ENCODE data around the gene HMG20B. TPM values are rescaled to one million over a fixed set of nuclear protein-coding genes. Genes with fewer than 3 reads are reported as not detected.

Gene HMG20B
- total and polyA plus RNA-seq, 3 experiments from 2014 or later, result 44.0 to 54.2 (median 50.6) TPM

DNA sequence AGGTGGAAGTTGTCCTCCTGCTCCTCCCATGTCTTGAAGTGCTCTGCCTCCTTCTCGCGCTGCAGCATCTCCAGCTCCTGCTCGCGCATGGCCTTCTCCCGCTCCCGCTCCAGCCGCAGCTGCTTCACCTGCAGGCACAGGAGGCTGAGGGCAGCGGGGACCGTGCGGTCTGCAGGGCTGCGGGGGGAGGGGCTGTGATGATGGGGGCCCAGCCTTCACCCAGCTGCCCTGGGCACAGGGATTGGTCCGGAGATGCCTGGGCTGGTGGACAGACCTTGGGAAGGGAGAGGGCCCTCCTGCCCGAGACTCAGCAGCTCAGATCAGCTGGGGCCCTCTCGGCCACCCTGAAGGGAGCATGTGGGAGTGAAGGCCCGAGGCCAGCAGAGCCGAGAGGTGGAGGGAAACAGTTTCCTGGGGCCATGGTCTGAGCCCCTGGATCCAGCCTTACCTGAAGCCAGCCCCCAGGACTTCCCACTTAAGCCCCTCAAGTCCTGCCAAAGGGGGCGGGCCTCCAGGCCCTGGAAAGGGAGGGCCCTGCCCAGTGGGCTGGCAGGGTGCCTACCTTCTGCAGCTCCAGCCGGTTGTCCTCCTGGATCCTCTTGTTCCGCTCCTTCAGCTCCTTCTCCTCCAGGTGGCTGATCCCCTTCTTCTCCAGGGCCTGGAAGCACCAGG is 47.5 kb downstream of the HMG20B start:
- DNase-seq, result no peak
- no peak overlapping the region for H3K4me3 Mint-ChIP-seq
- peaks cover 11% of the 10 kb centered on the region for H3K4me1 ChIP-seq (ENCODE audit: insufficient read depth, low read length)
- ChIA-PET POLR2A (no interaction called here), CTCF (no interaction called here)
- no peaks in the 10 kb centered on the region for H3K9me3 ChIP-seq (ENCODE audit: low read length)
- no peak overlapping the region for H3K27ac Mint-ChIP-seq
- no peaks in the 10 kb centered on the region for H3K27me3 Mint-ChIP-seq
- H3K27me3 ChIP-seq (ENCODE audit: insufficient read depth, low read length, poor library complexity, severe bottlenecking), result no peaks in the 10 kb centered on the region
- H3K4me3 ChIP-seq (ENCODE audit: low read length), result no peak overlapping the region
- no peaks in the 10 kb centered on the region for H3K9me3 Mint-ChIP-seq
- peaks cover 0 to 55% (median 4%) of the 10 kb centered on the region in 3 donors for H3K36me3 Mint-ChIP-seq
- no peaks in the 10 kb centered on the region for H3K36me3 ChIP-seq (ENCODE audit: insufficient read depth, low read length)
- no peak overlapping the region for H3K27ac ChIP-seq (ENCODE audit: low read depth, low read length)
- H3K4me1 Mint-ChIP-seq, result peaks cover 18 to 19% (median 18%) of the 10 kb centered on the region in 3 donors

GRCh38 chr19:3620817-3621547 is 48.2 kb downstream of the HMG20B start:
- CTCF ChIA-PET, result no interaction called here
- H3K4me3 Mint-ChIP-seq, result no peak overlapping the region
- Histone ChIP-seq H3K27me3 (ENCODE audit: insufficient read depth, low read length, poor library complexity, severe bottlenecking) (no peaks in the 10 kb centered on the region), H3K27ac (ENCODE audit: low read depth, low read length) (no peak overlapping the region), H3K9me3 (ENCODE audit: low read length) (no peaks in the 10 kb centered on the region), H3K4me1 (ENCODE audit: insufficient read depth, low read length) (peaks cover 18% of the 10 kb centered on the region), H3K4me3 (ENCODE audit: low read length) (no peak overlapping the region), H3K36me3 (ENCODE audit: insufficient read depth, low read length) (no peaks in the 10 kb centered on the region)
- POLR2A ChIA-PET, result no interaction called here
- H3K27ac Mint-ChIP-seq, result no peak overlapping the region
- no peaks in the 10 kb centered on the region for H3K27me3 Mint-ChIP-seq
- peaks cover 0 to 51% (median 4%) of the 10 kb centered on the region in 3 donors for H3K36me3 Mint-ChIP-seq
- no peaks in the 10 kb centered on the region for H3K9me3 Mint-ChIP-seq
- peaks cover 22 to 25% (median 23%) of the 10 kb centered on the region in 3 donors for H3K4me1 Mint-ChIP-seq
- DNase-seq, result no peak

- Histone ChIP-seq H3K27me3 (ENCODE audit: insufficient read depth, low read length, poor library complexity, severe bottlenecking) (no peaks in the 10 kb centered on the region), H3K4me3 (ENCODE audit: low read length) (no peak overlapping the region), H3K36me3 (ENCODE audit: insufficient read depth, low read length) (no peaks in the 10 kb centered on the region), H3K9me3 (ENCODE audit: low read length) (no peaks in the 10 kb centered on the region), H3K4me1 (ENCODE audit: insufficient read depth, low read length) (peaks cover 19% of the 10 kb centered on the region), H3K27ac (ENCODE audit: low read depth, low read length) (no peak overlapping the region)
- H3K4me3 Mint-ChIP-seq, result no peak overlapping the region
- peaks cover 0 to 53% (median 4%) of the 10 kb centered on the region in 3 donors for H3K36me3 Mint-ChIP-seq
- ChIA-PET CTCF (interaction anchor here (0.6 kb wide), 1 partner anchor 12 kb away, joined by 3 read pairs; no protein-coding TSS in a partner anchor), POLR2A (no interaction called here)
- DNase-seq, result no peak
- no peak overlapping the region for H3K27ac Mint-ChIP-seq
- H3K27me3 Mint-ChIP-seq, result no peaks in the 10 kb centered on the region
- H3K9me3 Mint-ChIP-seq, result no peaks in the 10 kb centered on the region
- peaks cover 26 to 31% (median 30%) of the 10 kb centered on the region in 3 donors for H3K4me1 Mint-ChIP-seq
These were observed 48.9 kb downstream of the HMG20B start for GRCh38 chr19:3621689-3622088.

DNA sequence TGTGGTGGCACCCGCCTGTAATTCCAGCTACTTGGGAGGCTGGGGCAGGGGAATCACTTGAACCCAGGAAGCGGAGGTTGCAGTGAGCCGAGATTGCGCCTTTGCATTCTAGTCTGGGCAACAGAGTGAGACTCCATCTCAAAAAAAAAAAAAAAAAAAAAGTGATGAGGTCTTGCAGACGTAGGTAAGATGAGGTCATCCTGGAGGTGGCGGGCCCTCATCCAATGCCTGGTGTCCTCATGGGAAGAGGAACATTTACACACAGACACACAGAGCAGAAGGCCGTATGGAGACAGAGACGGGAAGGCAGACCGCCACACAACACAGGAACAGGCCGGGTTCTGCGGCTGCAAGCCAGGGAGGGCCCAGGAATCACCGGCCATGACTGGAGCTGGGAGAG is 49.5 kb downstream of the HMG20B start:
- Mint-ChIP-seq H3K9me3 (no peaks in the 10 kb centered on the region), H3K4me3 (peak overlapping the region in 3 of 7 donors; percentile 19 to 77 (median 29)), H3K27me3 (no peaks in the 10 kb centered on the region), H3K36me3 (peaks cover 0 to 52% (median 4%) of the 10 kb centered on the region in 3 donors), H3K4me1 (peaks cover 29 to 36% (median 35%) of the 10 kb centered on the region in 3 donors), H3K27ac (peak overlapping the region in 1 of 8 donors; percentile 42)
- H3K4me3 ChIP-seq (ENCODE audit: low read length), result no peak overlapping the region
- ChIA-PET POLR2A (no interaction called here), CTCF (interaction anchor here (0.6 to 0.9 kb wide), 2 partner anchors 11 to 101 kb away, joined by 3 read pairs; no protein-coding TSS in a partner anchor)
- H3K27ac ChIP-seq (ENCODE audit: low read depth, low read length), result no peak overlapping the region
- no peaks in the 10 kb centered on the region for H3K36me3 ChIP-seq (ENCODE audit: insufficient read depth, low read length)
- H3K4me1 ChIP-seq (ENCODE audit: insufficient read depth, low read length), result peaks cover 21% of the 10 kb centered on the region
- no peaks in the 10 kb centered on the region for H3K9me3 ChIP-seq (ENCODE audit: low read length)
- H3K27me3 ChIP-seq (ENCODE audit: insufficient read depth, low read length, poor library complexity, severe bottlenecking), result no peaks in the 10 kb centered on the region
- DNase-seq, result no peak

GRCh38 chr19:3623716-3624115 is 51.0 kb downstream of the HMG20B start:
- POLR2A ChIA-PET, result interaction anchor here (0.6 kb wide), 1 partner anchor 35 kb away, joined by 3 read pairs; no protein-coding TSS in a partner anchor

DNA sequence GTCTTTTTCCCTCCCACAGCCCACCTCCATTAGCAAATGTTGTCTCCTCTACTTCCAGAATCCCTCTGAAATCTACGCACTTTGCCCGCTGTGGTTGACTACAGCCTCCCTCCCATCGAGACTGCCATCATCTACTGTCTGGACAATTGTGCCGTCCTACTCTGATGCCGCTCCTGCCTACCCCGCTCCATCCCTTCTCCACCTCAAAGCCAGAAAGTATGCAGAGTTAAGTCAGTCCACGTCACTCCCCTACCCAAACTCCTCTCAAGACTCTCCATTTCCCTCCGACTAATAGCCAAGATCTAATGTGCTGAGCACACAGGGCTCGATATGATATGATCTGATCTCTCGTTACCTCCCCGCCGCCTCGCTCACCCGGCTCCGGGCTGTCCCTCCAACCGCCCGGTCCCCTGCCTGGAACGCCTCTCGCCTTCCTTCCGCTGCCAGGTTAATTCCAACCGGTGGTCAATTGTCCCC is 53.3 kb downstream of the HMG20B start:
- Mint-ChIP-seq H3K36me3 (peaks cover 0 to 42% (median 4%) of the 10 kb centered on the region in 3 donors), H3K4me1 (peaks cover 26 to 36% (median 36%) of the 10 kb centered on the region in 3 donors), H3K27ac (peak overlapping the region; percentile 49 to 99 (median 89)), H3K27me3 (no peaks in the 10 kb centered on the region), H3K4me3 (peak overlapping the region; percentile 78 to 99 (median 96)), H3K9me3 (no peaks in the 10 kb centered on the region)
- POLR2A ChIA-PET, result no interaction called here
- peak overlapping the region; percentile 87 for H3K4me3 ChIP-seq (ENCODE audit: low read length)
- no peaks in the 10 kb centered on the region for H3K27me3 ChIP-seq (ENCODE audit: insufficient read depth, low read length, poor library complexity, severe bottlenecking)
- peak overlapping the region; percentile 77 for H3K27ac ChIP-seq (ENCODE audit: low read depth, low read length)
- CTCF ChIA-PET, result no interaction called here
- H3K4me1 ChIP-seq (ENCODE audit: insufficient read depth, low read length), result peaks cover 20% of the 10 kb centered on the region
- H3K36me3 ChIP-seq (ENCODE audit: insufficient read depth, low read length), result no peaks in the 10 kb centered on the region
- no peak for DNase-seq
- H3K9me3 ChIP-seq (ENCODE audit: low read length), result no peaks in the 10 kb centered on the region

More at GRCh38 chr19:3623716-3624115, 51.0 kb downstream of the HMG20B start:
- Histone ChIP-seq H3K9me3 (ENCODE audit: low read length) (no peaks in the 10 kb centered on the region), H3K27ac (ENCODE audit: low read depth, low read length) (no peak overlapping the region), H3K36me3 (ENCODE audit: insufficient read depth, low read length) (no peaks in the 10 kb centered on the region), H3K27me3 (ENCODE audit: insufficient read depth, low read length, poor library complexity, severe bottlenecking) (no peaks in the 10 kb centered on the region), H3K4me3 (ENCODE audit: low read length) (no peak overlapping the region), H3K4me1 (ENCODE audit: insufficient read depth, low read length) (peaks cover 20% of the 10 kb centered on the region)
- H3K27me3 Mint-ChIP-seq, result no peaks in the 10 kb centered on the region
- no peak for DNase-seq
- peaks cover 26 to 36% (median 36%) of the 10 kb centered on the region in 3 donors for H3K4me1 Mint-ChIP-seq
- no peaks in the 10 kb centered on the region for H3K9me3 Mint-ChIP-seq
- CTCF ChIA-PET, result no interaction called here
- H3K27ac Mint-ChIP-seq, result peak overlapping the region in 2 of 8 donors; percentile 42 to 79
- peak overlapping the region in 5 of 7 donors; percentile 73 to 97 (median 89) for H3K4me3 Mint-ChIP-seq
- H3K36me3 Mint-ChIP-seq, result peaks cover 0 to 47% (median 4%) of the 10 kb centered on the region in 3 donors

DNA sequence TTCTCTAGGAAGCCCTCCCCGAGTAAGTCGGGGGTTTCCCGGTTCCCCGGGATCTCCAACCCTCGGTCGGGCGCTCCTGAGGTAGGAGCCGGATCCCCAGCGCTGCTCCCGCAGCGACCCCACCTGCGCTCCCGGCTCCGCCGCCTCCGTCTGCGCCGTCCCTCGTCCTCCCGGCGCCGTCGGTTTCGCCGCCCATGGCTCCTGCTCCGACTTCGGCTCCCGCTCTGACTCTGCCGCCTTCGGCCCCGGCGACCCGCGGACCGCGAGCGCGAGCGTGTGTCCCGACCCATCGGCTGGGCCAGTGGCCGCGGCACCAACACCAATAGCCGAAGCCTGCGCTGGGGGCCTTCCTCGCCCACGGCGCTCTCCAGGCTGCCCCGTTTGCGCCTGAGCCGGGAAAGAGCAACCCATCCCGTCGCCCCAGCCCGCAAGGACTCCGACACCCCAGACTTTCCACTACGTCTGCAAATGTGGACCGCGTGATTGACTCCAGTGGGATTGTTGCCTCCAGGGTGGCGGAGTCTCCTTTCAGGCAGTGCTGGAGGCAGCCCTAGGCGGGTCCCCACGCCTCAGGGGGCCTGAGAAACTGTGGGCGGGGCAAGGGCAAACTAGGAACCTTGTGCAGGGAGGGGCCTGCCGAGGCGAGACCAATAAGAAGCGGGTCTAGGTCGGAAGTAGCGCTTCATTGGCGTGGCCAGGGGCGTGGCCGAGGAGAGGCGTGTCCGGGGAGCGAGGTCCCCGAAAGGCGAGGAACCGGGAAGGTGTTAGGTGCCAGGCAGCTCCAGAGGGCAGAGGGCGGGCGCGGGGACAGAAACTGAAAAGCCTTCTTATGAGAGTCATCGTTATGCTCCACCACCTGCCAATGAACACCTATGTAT is 54.0 kb downstream of the HMG20B start, which contains the start of gene CACTIN:
CACTIN (minus strand) TSS at position 318 of the 878 bp plus-strand sequence; CDS start at position 290, 28 bp downstream.
- Histone ChIP-seq H3K4me3 (ENCODE audit: low read length) (peak within 1 kb of the TSS; percentile 87), H3K27me3 (ENCODE audit: insufficient read depth, low read length, poor library complexity, severe bottlenecking) (no peaks in the 10 kb centered on the region), H3K4me1 (ENCODE audit: insufficient read depth, low read length) (peaks cover 20% of the 10 kb centered on the region), H3K9me3 (ENCODE audit: low read length) (no peaks in the 10 kb centered on the region), H3K27ac (ENCODE audit: low read depth, low read length) (peak within 1 kb of the TSS; percentile 77), H3K36me3 (ENCODE audit: insufficient read depth, low read length) (no peaks in the 10 kb centered on the region)
- peak; percentile 98 to 99 (median 99) for DNase-seq
- POLR2A ChIA-PET, result no interaction called here
- Mint-ChIP-seq H3K9me3 (no peaks in the 10 kb centered on the region), H3K27ac (peak within 1 kb of the TSS; percentile 91 to 100 (median 98)), H3K27me3 (no peaks in the 10 kb centered on the region), H3K4me3 (peak within 1 kb of the TSS; percentile 78 to 99 (median 96)), H3K36me3 (peaks cover 0 to 37% (median 4%) of the 10 kb centered on the region in 3 donors), H3K4me1 (peaks cover 26 to 36% (median 36%) of the 10 kb centered on the region in 3 donors)
- CTCF ChIA-PET, result no interaction called here
